Suprapubic skin (tissue), 3 donors: ENCODE data around the gene COL19A1.

Experiments used
- EP300 ChIP-seq: sonication (generic); formaldehyde crosslinking; IDR thresholded peaks from one replicate; pipeline ENCODE4 v1.6.1; 2017; ENCODE audit warnings: antibody characterized with exemption
- POLR2A ChIP-seq, 2 donors: fragments of 450-650 bp; IDR thresholded peaks; one replicate each; pipeline ENCODE4 v1.6.1; 2017; ENCODE audit warnings: antibody characterized with exemption in 2 of 2, mild to moderate bottlenecking in 2 of 2, moderate library complexity in 2 of 2
- TF ChIP-seq, protein P1 (sequence below), 2 donors: fragments of 200-600 bp in 1 of 2; fragments of 450-650 bp in 1 of 2; sonication (generic) in 1 of 2; IDR thresholded peaks; one replicate each; pipeline ENCODE4 v1.5.1; 2016 to 2019; ENCODE audit warnings: antibody characterized with exemption in 2 of 2, mild to moderate bottlenecking in 1 of 2, moderate library complexity in 1 of 2

DNA sequence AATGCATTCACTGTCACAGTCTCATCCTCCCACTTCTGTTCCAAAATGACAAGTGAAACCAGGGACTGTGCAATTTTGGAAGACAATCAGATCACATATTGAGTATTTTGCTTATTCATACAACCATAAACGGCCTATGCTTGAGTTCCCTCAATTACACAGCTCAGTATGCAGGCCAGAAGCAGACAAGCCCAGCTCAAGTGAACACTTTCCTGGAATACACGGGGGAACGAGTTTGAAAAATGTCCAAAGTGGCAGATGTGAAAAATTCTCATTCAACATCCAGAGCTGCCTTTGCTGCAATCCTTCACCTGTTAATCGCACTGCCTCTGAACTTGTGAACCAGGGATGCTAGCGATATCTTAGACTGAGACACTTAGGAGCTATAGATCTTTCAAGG, 246.4 kb downstream of the COL19A1 start:
- TF ChIP-seq, protein P1, sequence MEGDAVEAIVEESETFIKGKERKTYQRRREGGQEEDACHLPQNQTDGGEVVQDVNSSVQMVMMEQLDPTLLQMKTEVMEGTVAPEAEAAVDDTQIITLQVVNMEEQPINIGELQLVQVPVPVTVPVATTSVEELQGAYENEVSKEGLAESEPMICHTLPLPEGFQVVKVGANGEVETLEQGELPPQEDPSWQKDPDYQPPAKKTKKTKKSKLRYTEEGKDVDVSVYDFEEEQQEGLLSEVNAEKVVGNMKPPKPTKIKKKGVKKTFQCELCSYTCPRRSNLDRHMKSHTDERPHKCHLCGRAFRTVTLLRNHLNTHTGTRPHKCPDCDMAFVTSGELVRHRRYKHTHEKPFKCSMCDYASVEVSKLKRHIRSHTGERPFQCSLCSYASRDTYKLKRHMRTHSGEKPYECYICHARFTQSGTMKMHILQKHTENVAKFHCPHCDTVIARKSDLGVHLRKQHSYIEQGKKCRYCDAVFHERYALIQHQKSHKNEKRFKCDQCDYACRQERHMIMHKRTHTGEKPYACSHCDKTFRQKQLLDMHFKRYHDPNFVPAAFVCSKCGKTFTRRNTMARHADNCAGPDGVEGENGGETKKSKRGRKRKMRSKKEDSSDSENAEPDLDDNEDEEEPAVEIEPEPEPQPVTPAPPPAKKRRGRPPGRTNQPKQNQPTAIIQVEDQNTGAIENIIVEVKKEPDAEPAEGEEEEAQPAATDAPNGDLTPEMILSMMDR (IDR thresholded peaks at IDR 0.05) = no peak
- TF ChIP-seq POLR2A (IDR thresholded peaks at IDR 0.05) (no peak), EP300 (no peak)
